Endothelial cell of hepatic sinusoid (primary cell): ENCODE data around the gene KCNE1.
"Not testable (repeated sequence)": the region's sequence is repeated elsewhere in the genome, so short reads cannot be mapped to it uniquely, and the experiment has no call there.

Experiments used
- in situ Hi-C: cut with HindIII; loops from 2 replicates; pipeline ENCODE4 v1.10.0; 2017; ENCODE audit warnings: low sequenced_read_pairs

Gene KCNE1

DNA sequence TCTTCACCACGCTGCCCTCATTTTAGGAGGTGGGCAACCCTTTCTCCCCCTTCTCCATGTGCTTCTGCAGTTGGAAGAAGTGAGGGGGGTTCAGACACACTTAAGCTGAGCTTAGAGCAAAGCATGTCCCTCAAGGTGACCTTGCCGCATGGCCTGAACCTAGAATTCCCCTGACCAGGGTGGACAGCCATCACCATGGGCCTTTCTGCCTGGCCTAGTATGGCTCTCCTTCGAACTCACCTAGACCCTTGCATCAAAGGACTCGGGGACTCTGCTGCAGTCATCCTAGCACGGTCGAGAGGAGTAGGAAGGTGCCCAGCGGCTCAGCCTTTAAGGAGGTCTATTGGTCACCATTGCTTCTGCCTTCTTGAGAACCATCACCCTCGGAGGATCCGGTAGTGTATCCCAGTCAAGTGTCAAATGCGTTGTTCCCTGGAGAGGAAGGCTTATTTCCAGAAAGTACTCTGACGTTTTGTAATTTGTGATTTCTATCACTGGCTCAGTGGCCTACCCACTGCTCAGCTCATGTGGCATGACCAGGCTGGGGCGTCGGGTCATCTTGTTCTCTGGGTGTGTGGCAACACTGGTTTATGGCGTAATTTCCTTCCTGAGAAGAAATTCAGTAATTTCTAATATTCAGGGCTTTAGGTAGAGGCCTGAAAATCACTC is at the start of gene KCNE1:
Gene KCNE1 (minus strand): TSS at position 424 of the 669 bp plus-strand sequence. CDS start 62,576 bp downstream, outside the sequence.
- in situ Hi-C loops, result no loop called here

DNA sequence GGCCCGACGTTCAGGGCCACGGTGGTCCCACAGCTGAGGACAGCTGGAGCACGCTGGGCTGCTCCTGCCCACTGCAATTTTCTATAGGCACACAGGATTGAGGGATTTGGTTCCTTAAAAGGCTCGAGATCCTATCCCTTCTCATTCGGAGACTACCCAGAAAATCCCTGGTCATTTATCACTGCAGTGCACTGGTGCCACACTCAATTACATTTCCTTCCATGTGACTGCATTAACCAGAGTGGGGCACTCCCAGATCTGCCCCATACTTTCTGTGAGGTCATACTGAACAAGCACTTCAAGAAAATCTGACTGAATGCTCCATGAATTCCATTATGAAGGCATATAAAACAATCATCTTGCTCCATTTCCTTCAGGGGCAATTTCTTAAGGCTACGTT is 49.8 kb upstream of the KCNE1 start:
- in situ Hi-C loops, result no loop called here

- in situ Hi-C loops, result no loop called here
Observed at GRCh38 chr21:34560609-34561008, 48.6 kb upstream of the KCNE1 start.

DNA sequence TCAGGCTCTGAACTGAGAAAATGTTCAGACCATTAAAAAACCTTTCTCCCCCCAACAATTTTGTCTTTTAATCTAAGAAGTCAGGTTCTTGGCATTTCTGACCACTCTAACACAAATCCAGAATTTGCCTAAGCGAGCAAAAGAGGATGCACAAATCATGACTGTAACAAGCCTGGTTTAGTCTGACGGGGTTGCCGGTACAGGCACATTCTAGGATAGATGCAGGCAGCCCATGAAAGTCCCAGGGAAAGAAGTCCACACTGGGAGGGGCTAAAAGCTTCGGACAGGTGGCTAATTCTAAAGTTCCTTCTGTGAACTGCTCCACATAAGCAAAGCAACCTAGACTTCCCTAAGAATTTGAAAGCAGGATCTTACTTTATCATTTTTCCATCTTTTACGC is 48.0 kb upstream of the KCNE1 start:
- in situ Hi-C loops, result no loop called here

- in situ Hi-C loops, result no loop called here
Observed at GRCh38 chr21:34559089-34559631, 47.1 kb upstream of the KCNE1 start.

DNA sequence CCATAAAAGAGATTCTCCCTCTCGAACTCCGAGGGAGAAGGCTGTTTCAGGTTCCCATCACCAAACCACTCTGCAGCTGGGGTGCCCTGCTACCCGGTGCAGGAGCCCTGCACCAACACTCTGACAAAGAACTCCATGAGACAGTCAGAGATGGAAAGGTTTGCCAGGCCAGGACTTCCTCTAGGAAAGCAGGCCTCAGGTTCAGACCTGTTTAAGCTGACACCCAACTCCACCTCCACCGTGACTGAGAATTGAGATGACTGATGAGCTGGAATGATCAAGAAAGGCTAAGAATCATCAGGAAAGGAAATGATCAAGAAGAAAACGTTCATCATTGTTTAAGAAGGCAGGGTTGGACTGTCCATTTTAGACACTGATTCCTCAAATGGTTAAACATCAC is 46.2 kb upstream of the KCNE1 start:
- in situ Hi-C loops, result no loop called here

- in situ Hi-C loops, result no loop called here
Observed at GRCh38 chr21:34557261-34557660, 45.3 kb upstream of the KCNE1 start.

DNA sequence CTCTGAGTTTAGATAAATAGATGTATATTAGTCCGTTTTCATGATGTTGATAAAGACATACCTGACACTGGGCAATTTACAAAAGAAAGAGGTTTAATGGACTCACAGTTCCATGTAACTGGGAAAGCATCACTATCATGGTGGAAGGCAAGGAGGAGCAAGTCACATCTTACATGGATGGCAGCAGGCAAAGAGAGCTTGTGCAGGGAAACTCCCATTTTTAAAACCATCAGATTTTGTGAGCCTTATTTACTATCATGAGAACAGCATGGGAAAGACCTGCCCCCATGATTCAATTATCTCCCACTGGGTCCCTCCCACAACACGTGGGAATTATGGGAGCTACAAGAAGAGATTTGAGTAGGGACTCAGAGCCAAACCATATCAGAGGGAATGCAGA is 42.7 kb upstream of the KCNE1 start:
- in situ Hi-C loops, result not testable (repeated sequence)

DNA sequence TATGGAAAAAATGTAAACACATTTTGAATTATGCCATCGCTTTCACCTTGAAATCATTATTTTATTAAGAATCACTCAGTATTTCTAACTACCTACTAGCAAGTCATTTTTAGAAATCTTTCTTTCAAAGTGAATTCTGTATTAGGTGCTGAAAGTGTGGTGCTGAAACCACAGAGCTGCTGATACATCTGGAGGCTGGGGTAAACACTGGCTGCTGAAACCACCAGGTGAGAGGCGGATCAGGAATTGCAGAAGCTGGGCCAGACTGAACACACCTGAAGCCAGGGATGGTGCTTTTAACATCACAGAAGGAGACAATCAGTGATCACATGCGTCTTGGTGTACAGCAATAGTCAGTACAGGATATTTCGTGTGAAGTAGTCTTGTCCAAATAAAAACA is 42.2 kb upstream of the KCNE1 start:
- in situ Hi-C loops, result no loop called here

DNA sequence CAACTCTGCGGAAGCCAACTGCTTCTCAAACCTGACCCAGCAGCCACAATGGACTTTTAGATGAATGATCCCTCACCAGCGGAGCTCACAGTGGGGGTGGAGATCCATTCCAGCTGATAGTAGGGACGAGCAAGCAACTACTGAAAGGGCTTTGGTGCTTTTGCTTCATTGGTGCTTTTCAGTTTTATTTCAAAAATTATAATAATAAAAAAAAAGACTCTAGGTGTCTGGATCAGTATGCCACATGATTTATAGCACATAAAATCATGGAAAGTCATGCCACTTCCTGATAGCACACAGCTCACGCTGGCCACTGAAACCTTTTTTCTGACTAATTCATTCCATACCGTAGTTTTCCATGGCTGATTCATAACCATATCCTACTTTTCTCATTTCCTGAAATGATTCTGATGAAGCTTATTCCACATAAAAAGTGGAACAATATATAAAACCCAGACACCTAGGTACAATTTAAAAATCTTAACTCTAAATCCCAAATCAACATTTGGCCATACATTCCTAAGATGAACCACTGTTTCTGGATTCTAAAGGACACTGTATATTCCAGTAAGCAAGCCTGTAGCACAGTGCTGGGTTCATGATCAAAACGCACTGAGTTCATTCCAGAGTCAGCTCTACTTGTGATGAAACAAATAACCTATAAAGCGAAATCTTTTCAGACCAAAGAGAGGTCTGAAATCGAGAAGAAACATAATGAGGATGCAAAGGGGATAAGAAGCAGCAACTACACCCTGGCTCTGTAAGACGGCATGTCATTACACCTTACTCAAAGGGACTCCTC is 41.3 kb upstream of the KCNE1 start:
- in situ Hi-C loops, result no loop called here

GRCh38 chr21:34552360-34553098 is 40.5 kb upstream of the KCNE1 start:
- in situ Hi-C loops, result no loop called here

- in situ Hi-C loops, result no loop called here
Observed at GRCh38 chr21:34550182-34550799, 38.3 kb upstream of the KCNE1 start.

GRCh38 chr21:34548781-34549376 is 36.9 kb upstream of the KCNE1 start:
- in situ Hi-C loops, result no loop called here

- in situ Hi-C loops, result no loop called here
Observed at GRCh38 chr21:34546542-34546941, 34.5 kb upstream of the KCNE1 start.

GRCh38 chr21:34545079-34545884 is 33.3 kb upstream of the KCNE1 start:
- in situ Hi-C loops, result no loop called here

DNA sequence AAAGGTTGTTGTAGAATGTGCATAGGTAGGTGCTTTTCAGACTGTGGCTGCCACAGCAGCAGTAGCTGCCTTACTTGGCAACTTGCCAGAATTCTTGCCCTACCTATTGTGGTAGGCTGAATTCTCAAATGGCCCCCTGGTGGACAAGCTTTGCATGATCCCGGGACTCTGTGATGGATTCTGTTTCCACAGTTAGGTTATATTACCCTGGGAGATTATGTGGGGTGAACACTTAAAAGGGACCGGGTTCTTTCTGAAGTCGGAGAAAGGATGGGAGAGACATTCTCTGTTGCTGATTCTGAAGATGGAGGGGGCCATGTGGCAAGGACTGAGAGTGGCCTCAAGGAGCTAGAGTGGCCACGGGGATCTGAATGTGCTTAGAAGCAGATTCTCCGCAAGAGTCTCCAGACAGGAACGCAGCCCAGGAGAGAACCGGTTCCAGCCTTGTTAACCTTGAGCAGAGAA is 32.1 kb upstream of the KCNE1 start:
- in situ Hi-C loops, result no loop called here

DNA sequence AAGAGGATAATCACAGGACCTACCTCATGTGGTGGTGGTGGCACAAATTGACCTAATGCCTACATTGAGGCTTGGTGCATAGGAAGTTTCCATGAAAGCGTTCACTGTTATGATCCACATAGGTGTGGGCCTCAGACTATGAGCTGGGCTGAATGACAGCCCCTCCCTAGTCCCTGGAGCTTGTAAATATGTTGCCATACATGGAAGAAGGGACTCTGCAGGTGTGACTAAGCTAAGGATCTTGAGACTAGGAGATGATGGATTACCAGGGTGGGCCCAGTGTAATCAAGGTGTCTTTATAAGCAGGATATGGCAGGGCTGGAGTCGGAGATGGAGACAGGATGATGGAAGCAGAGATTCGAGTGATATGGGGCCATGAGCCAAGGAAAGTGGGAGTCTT is 31.0 kb upstream of the KCNE1 start:
- in situ Hi-C loops, result no loop called here

DNA sequence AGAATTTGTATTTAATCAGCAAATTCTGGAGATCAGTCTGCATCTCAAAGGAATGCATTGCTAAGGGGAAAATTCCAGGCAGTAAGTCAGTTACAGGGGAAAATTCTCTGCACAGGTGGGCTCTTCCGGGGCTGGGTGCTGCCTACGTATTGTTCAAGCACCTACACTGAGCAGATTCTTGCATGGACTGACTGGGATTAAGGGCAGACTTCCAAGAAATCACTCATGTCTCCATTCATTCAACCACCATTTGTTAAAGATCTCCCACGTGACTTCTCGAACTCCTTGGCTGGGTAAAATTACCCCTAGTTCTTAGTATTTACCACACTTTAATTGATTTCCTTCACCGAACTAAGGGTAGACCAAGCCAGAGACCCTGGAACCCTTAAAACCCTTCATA is 28.2 kb upstream of the KCNE1 start:
- in situ Hi-C loops, result no loop called here

GRCh38 chr21:34537838-34538237 is 25.8 kb upstream of the KCNE1 start:
- in situ Hi-C loops, result no loop called here

DNA sequence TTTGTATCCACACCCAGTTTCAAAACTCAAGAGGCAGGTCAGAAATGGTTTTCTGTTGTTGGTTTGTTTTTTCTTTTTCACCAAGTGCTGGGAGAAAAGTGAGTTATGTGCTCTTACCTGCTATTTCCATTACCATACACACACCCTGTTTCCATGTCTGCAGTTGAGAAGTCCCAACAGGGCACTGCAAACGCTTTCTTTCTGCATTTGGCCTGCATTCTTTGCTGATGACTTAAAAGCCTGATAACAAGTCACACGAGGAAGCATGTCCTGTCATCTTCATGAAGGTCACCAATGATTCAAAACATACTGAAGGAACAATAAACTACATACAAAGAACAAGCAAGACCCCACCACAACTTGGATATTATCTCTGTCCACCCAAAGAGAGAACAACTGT is 24.8 kb upstream of the KCNE1 start:
- in situ Hi-C loops, result no loop called here
